GM04503 (cell line): Measurements from ENCODE around the gene BCAR1.
"Not testable (repeated sequence)": the region's sequence is repeated elsewhere in the genome, so short reads cannot be mapped to it uniquely, and the experiment has no call there.

Experiments
- DNase-seq: peaks from one replicate; pipeline ENCODE4 v3.0.0-alpha.2; 2012; ENCODE audit warnings: low read depth

Gene BCAR1

GRCh38 chr16:75269358-75269757 lies 17.9 kb upstream of the BCAR1 start:
- not testable (repeated sequence) for DNase-seq

DNA sequence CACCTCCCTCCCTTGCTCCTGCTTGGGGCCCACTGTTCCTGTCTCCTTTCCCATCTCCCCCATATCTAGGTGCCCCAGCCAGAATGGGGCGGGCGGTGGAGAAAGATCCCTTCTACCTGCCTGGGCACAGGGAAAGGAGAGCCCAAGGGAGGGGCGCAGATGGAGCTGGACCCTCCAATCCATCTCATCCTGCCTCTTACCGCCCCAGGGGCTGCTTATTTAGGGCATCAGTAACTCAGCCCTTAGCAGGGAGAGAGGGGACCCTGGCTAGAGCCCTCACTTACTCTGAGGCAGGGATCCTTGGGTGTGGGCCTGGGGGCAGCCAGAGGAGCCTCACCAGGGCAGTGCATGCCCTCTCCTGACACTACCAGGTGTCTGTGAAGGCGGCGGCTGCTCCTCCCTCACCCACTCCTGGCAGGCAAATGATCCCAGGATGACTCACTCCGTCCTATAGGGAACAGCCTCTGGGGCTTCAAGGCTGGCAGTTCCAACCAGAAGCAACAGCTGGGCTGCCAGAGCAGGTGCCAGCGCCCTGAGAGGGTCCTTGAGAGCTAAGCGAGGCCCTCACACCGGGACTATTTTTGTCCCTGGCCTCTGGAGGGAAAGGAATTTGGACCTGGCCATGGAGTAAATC lies 16.3 kb upstream of the BCAR1 start:
- DNase-seq = no peak

- no peak for DNase-seq
Observed at GRCh38 chr16:75266738-75267630, 15.6 kb upstream of the BCAR1 start.

DNA sequence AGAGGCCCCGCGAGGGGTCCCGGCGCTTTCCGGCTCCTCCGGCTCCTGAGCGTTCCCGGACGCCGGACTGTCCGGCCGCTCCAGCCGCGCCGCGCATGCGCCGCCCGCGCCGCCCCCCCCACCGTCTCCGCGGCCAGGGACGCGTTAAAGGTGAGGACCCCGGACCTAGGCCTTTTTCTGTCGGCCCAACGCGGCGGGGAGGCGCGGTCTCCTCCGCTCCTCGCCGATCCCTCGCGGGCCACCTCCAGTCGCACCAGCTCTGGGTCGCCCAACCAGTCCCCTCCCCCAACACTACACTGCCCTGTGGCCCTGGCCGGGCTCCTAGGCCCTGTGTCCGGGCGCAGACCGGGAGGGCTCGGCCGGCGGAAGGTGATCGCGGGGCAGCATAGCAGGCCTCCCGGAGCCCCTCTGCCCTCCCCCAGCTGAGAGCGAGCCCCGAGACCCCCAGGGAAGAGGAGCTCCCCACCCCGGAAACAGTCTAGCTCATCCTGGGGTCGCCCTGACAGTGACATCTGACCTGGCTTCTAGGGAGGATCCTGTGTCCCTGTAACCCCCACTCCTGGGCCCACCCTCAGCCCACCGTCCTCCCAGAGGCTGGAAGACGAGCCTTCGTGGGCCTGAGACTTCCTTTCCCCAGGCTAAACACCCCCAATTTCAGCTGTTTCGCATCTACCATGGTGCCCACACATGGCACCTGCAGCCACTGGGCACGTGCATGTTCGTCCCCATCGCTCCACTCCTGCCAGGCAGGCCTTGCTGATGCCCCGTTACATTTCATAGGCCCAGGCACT lies 14.7 kb upstream of the BCAR1 start:
- DNase-seq = no peak

DNA sequence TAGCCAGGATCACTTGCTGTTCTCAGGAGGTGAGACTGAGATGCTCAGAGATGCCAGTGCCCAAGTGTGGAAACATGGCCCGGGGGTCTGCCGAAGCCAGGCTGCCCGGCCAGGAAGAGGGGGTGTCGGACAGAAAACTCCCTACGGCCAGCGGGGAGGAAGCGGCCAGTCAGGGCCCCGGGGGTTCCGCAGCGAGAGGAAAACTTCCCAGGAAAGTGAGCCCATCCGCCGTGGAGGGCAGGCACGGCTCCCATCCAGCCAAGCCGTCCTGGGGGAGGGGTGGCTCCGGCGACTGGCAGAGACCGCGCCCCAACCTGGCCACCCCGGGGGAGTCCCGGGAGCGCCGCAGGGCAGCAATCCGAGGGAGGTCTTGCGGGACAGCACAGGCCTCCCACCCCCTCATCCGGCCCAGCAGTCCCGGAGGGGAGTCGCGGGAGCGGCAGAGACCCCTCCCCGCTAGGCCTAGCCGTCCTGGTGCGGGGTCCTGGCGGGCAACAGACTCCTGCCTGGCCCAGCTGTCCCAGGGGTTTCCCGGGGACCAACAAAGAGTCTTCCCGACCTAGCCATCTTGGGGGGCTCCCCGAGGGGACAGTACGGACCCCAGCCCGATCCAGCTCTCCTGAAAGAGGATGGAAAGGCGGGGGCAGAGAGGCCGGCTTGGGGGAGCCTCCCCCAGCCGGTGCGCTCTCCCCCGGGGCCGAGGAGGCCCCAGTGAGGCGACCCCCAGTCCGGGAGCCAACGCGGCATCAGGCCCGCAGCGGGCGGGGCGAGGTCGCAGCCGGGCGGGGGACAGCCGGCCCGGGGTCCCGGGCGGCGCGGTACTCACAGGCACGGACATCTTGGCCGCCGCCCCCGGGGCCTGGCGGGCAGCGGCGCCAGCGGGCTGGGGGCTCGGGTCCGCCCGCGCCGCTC lies 13.8 kb upstream of the BCAR1 start:
- no peak for DNase-seq

GRCh38 chr16:75264457-75264998 lies 13.1 kb upstream of the BCAR1 start:
- no peak for DNase-seq

DNA sequence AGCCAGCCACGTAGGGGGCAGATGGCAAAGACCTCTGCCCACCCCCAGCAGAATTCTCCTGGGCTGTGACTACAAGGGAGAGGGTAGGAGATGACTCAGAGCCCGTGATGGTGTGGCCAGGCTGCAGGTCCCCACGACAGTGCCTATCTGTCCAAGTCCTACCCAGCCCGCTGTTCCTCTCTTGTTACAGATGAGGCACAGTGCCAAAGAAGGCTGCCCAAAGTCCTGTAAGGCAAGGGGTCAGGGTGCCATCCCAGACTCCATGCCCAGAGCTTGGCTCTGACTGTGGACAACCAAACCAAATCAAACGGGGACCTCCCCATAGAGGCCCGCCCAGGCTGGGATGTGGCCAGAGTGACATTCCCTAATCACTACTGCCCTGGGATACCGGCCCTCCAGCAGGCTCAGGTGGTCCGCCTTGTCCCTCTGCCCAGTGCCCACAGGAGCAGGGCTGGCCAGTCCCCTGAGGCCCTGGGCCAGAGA lies 12.6 kb upstream of the BCAR1 start:
- DNase-seq = no peak

- DNase-seq = no peak
Observed at GRCh38 chr16:75263291-75263962, 12.0 kb upstream of the BCAR1 start.

DNA sequence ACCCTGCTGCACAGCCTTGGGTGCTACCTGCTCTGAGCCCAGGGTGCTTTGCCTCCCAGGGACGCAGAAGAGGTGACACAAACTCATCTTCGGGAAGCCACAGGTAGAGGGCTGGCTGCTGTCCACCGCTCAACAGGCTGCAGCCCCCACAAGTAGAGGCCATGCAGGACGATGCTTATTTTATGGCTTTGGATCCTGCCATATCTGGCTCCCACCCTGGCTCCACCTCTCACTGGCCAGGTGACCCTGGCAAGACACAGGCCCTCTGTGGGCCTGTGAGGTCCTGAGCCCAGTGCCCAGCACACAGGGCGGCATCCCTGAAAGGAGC lies 11.3 kb upstream of the BCAR1 start:
- no peak for DNase-seq

GRCh38 chr16:75262104-75262799 lies 10.8 kb upstream of the BCAR1 start:
- no peak for DNase-seq

GRCh38 chr16:75261590-75262078 lies 10.2 kb upstream of the BCAR1 start:
- DNase-seq = no peak

DNA sequence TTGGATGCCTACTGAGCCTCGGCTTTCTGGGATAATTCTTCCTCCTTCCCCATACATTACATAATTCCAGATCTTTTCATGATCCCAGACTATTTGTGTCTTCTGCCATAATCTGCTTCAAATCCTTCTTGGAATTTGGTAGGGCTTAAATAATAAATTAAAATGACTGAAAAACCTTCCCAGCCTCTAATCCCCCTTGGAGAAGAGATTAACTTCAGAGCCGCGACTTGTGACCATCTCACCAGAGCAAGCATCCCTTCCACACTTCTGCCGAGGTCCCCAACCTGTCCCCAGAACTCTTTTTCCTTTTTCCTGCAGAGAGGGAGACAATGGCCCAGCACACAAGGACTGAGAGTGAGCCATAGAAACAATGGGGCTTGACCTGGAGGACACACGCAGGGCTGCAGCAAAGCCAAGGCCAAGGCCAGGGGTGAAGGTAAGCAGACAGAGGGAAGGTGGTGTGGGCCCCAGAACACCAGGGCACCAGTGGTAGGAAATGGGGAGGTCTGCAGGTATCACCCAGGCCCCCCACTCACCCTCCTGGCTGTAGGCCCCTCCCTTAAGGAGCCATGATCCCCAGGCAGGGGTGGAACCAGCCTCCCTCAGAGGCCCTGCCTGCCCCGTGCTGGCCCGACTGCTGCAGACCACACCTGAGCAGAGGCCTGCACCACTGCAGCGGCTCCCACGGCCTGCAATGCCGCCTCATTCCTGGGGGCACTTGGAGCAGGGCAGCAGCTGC lies 9.6 kb upstream of the BCAR1 start:
- no peak for DNase-seq

DNA sequence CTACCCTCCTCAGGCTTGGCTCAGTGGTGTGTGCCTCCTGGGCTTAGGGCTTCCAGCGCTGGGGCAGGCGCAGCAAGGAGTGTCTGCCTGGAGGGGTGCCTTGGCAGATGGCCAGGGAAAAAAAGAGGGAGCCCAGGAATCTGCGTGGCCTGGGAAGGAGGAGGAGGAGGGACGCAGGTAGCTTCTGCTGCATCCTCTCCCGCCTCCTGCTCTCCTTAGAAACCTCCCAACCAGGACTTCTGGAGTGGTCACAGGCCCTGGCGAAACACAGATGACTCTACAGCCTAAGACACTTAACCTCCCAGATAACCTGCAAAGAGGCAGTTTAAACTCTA lies 7.3 kb upstream of the BCAR1 start:
- no peak for DNase-seq

GRCh38 chr16:75257886-75258806 lies 6.7 kb upstream of the BCAR1 start:
- no peak for DNase-seq

DNA sequence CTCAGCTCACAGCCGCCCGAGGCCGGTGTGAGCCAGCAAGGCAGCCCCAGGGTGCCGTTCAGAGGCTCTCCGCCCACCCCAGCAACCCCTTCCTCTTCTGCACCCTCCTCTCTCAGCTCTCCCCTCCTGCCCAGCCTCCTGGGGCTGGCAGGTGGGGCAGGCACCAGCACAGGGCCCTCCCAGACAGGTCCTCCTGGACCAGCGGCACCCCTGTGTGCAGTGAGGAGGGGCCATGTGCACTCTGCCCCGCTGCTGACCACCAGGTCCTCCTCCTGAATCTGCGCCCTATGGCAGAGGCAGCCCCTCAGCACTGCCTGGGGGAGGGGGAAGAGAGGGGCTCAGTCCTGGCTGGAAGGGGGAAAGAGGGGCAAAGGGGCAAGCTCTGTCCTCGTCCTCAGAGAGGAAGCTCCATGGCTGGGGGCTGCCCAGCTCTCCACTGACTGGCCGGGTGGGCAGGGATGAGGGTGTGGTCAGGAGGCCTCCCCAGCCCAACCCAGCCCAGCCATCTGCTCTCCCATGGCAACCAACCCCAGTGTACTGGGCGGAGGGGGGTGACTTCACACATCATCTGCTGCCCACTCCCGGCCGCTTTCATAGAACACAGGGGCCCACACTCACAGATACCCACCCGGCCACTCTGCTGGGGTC lies 5.4 kb upstream of the BCAR1 start:
- no peak for DNase-seq

- DNase-seq = no peak
Observed at GRCh38 chr16:75256059-75256571, 4.7 kb upstream of the BCAR1 start.

DNA sequence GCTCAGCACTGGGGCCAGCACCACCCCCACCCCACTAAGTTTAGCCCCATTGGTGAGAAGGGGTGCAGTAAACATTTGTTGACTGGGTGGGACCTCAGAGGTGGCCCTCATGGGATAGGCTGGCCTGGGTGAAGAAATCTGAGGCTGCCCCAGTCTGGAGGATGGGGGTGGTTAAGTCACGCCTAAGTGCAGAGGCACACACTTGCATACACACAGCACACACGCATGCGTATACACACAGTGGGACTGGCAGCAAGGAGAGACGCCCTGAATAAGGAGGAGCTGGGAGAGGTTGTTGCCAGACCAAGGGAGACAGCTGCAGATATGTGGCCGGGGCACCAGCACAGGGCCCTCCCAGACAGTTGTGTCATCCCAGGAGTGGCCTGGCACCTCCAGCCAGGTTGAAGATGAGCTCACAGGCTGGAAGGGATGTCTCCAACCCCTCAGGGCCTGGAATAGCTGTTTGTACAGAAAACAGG lies 3.0 kb upstream of the BCAR1 start:
- DNase-seq = peak; percentile 95
